Caco-2 (cell line): Measurements from ENCODE around the gene TMEM203. TPM values are rescaled to one million over a fixed set of nuclear protein-coding genes. Genes with fewer than 3 reads are reported as not detected.

Source experiments
- BruUV-seq: library from RNA; stranded (reverse); fragments of 400-500 nt; replicated peaks from 2 replicates; lab custom pipeline; 2021; lab: Mats Ljungman, UMichigan
- CTCF ChIA-PET: fragments of 300-600 bp; sonication (Branson Sonifier 250); formaldehyde crosslinking; loops from one replicate; lab custom pipeline; 2022; ENCODE audit warnings: antibody characterized with exemption; lab: Charles Lee
- POLR2A ChIA-PET: fragments of 300-600 bp; sonication (Branson Sonifier 250); formaldehyde crosslinking; loops from one replicate; lab custom pipeline; 2022; ENCODE audit warnings: antibody characterized with exemption; lab: Charles Lee
- DNase-seq, 2 experiments: peaks; one replicate each; pipeline versions ENCODE4 v3.0.0 to v3.0.0-alpha.2; 2020 to 2022
- H3K27me3 ChIP-seq: replicated peaks from 2 replicates; pipeline ENCODE4 v1.6.0; 2011; ENCODE audit warnings: low read length; ENCODE audit not compliant: control insufficient read depth, insufficient read depth
- H3K36me3 ChIP-seq: 2 replicates; pipeline ENCODE4 v1.5.1; 2011; ENCODE audit warnings: low read length; ENCODE audit not compliant: control insufficient read depth, insufficient read depth
- H3K4me1 ChIP-seq: fragments of 250-450 bp; sonication (Bioruptor Pico); 2 replicates; pipeline ENCODE4 v1.5.1; 2020; ENCODE audit warnings: mild to moderate bottlenecking
- H3K4me3 ChIP-seq: 2 replicates; pipeline ENCODE4 v1.5.1; 2011; ENCODE audit warnings: low read depth, mild to moderate bottlenecking, control low read depth, low read length
- H3K9me3 ChIP-seq: fragments of 250-450 bp; sonication (Bioruptor Pico); 2 replicates; pipeline ENCODE4 v1.5.1; 2020; ENCODE audit warnings: mild to moderate bottlenecking, moderate library complexity
- H3K27ac Mint-ChIP-seq: one replicate; pipeline ENCODE4 v1.8.0; 2022; ENCODE audit warnings: mixed read lengths; ENCODE audit not compliant: unreplicated experiment
- H3K27me3 Mint-ChIP-seq: one replicate; pipeline ENCODE4 v1.8.0; 2022; ENCODE audit warnings: mixed read lengths; ENCODE audit not compliant: insufficient read depth, unreplicated experiment
- H3K36me3 Mint-ChIP-seq: one replicate; pipeline ENCODE4 v1.8.0; 2022; ENCODE audit warnings: mild to moderate bottlenecking, mixed read lengths; ENCODE audit not compliant: insufficient read depth, unreplicated experiment
- H3K4me1 Mint-ChIP-seq: one replicate; pipeline ENCODE4 v1.8.0; 2022; ENCODE audit warnings: low read depth, mixed read lengths; ENCODE audit not compliant: unreplicated experiment
- H3K4me3 Mint-ChIP-seq: one replicate; pipeline ENCODE4 v1.8.0; 2022; ENCODE audit warnings: mild to moderate bottlenecking, moderate library complexity, mixed read lengths; ENCODE audit not compliant: unreplicated experiment
- H3K9me3 Mint-ChIP-seq: one replicate; pipeline ENCODE4 v1.8.0; 2022; ENCODE audit warnings: mixed read lengths; ENCODE audit not compliant: unreplicated experiment
- intact Hi-C: fragments of 100-400 bp; cut with micrococcal nuclease; formaldehyde crosslinking; loops from one replicate; pipeline ENCODE4 v1.10.0; 2022; ENCODE audit not compliant: unreplicated experiment
- total RNA-seq: library from RNA; stranded (reverse); gene quantifications from 2 replicates; pipeline ENCODE4 v1.2.3, GENCODE V29; 2022
- TF ChIP-seq, protein P1 (sequence below), 2 experiments: fragments of 200-600 bp in 1 of 2; IDR thresholded peaks; 1 replicate in 1 of 2; 2 replicates in 1 of 2; pipeline versions ENCODE4 v1.5.1 to v1.8.0; 2011 to 2022; ENCODE audit warnings: antibody characterized with exemption in 1 of 2, control low read depth in 1 of 2, inconsistent platforms in 1 of 2, low read depth in 1 of 2, low read length in 1 of 2, mild to moderate bottlenecking in 1 of 2, moderate library complexity in 1 of 2; ENCODE audit not compliant: insufficient read depth in 1 of 2, severe bottlenecking in 1 of 2, unreplicated experiment in 1 of 2

Gene TMEM203
- total RNA-seq, 1 experiment from 2014 or later = 38.4 TPM

DNA sequence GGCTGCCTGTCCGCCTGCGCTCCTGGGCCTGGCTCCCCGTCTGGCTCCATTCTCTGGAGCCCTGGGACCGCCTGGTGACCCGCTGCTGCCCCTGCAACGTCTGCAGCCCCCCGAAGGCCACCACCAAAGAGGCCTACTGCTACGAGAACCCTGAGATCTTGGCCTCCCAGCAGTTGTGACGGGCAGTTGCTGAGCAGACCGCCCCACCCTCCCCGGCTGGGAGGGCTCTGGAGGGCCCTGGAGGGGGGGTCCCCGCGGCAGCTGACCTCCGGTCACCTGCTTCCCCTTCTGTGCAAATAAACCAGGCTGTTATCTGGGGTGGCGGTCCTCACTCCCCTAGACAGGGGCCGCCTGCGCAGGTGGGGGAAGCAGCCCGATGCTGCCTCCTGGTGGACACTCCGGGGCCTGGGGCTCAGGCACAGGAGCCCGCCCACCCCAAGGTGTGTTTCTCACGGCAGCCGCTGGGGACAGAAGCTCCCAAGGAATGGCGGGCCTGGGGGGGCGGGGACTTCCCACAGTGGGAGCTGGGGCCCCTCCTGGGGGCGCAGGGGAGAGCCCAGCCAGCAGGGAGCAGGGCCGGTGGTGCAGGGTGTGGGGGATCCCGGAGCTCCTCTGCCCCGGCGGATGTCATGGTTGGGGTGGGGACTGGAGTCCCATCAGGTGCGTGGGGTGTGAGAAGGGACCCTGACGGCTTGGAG lies 30.9 kb upstream of the TMEM203 start:
- H3K9me3 ChIP-seq = no peaks in the 10 kb centered on the region
- DNase-seq = peak; percentile 91 to 93
- Mint-ChIP-seq H3K27ac (no peak overlapping the region), H3K9me3 (no peaks in the 10 kb centered on the region), H3K4me1 (peaks cover 13% of the 10 kb centered on the region), H3K27me3 (peaks cover 3% of the 10 kb centered on the region), H3K4me3 (no peak overlapping the region), H3K36me3 (peaks cover 30% of the 10 kb centered on the region)
- TF ChIP-seq, protein P1, sequence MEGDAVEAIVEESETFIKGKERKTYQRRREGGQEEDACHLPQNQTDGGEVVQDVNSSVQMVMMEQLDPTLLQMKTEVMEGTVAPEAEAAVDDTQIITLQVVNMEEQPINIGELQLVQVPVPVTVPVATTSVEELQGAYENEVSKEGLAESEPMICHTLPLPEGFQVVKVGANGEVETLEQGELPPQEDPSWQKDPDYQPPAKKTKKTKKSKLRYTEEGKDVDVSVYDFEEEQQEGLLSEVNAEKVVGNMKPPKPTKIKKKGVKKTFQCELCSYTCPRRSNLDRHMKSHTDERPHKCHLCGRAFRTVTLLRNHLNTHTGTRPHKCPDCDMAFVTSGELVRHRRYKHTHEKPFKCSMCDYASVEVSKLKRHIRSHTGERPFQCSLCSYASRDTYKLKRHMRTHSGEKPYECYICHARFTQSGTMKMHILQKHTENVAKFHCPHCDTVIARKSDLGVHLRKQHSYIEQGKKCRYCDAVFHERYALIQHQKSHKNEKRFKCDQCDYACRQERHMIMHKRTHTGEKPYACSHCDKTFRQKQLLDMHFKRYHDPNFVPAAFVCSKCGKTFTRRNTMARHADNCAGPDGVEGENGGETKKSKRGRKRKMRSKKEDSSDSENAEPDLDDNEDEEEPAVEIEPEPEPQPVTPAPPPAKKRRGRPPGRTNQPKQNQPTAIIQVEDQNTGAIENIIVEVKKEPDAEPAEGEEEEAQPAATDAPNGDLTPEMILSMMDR (IDR thresholded peaks at IDR 0.05; ENCODE audit: insufficient read depth in 1 of 2, low read depth in 1 of 2, low read length in 1 of 2, severe bottlenecking in 1 of 2, unreplicated experiment in 1 of 2) = peak; percentile 98
- H3K27me3 ChIP-seq = no peaks in the 10 kb centered on the region
- POLR2A ChIA-PET = interaction anchor here (0.5 to 1.1 kb wide), 6 partner anchors 9 to 190 kb away, joined by 3 to 9 read pairs (median 4); partner anchors contain the start of gene RNF224
- H3K4me1 ChIP-seq = peaks cover 17% of the 10 kb centered on the region
- no peak overlapping the region for H3K4me3 ChIP-seq
- CTCF ChIA-PET = interaction anchor here (0.5 to 1.4 kb wide), 44 partner anchors 9 to 436 kb away, joined by 3 to 27 read pairs (median 4); partner anchors contain the start of genes ANAPC2, ENTPD8, LRRC26 and MAN1B1
- H3K36me3 ChIP-seq = no peaks in the 10 kb centered on the region
- intact Hi-C loops = loop anchor here (1.0 to 5.0 kb wide), 2 partner anchors 9 to 34 kb away; partner anchors contain the start of genes RNF224 and TPRN
- no TSS peak for BruUV-seq

GRCh38 chr9:137235424-137236237 lies 30.2 kb upstream of the TMEM203 start:
- intact Hi-C loops = loop anchor here (1.0 to 5.0 kb wide), 2 partner anchors 8 to 33 kb away; partner anchors contain the start of genes RNF224 and TPRN
- no TSS peak for BruUV-seq
- H3K27me3 ChIP-seq = no peaks in the 10 kb centered on the region
- H3K36me3 ChIP-seq = no peaks in the 10 kb centered on the region
- H3K27ac Mint-ChIP-seq = peak overlapping the region; percentile 21
- TF ChIP-seq, protein P1 (IDR thresholded peaks at IDR 0.05; ENCODE audit: insufficient read depth in 1 of 2, low read depth in 1 of 2, low read length in 1 of 2, severe bottlenecking in 1 of 2, unreplicated experiment in 1 of 2) = peak in 1 of 2 experiments; percentile 19
- H3K9me3 Mint-ChIP-seq = no peaks in the 10 kb centered on the region
- DNase-seq = no peak
- H3K4me1 Mint-ChIP-seq = peaks cover 6% of the 10 kb centered on the region
- no peaks in the 10 kb centered on the region for H3K27me3 Mint-ChIP-seq
- no peak overlapping the region for H3K4me3 Mint-ChIP-seq
- H3K4me1 ChIP-seq = peaks cover 24% of the 10 kb centered on the region
- H3K4me3 ChIP-seq = no peak overlapping the region
- no peaks in the 10 kb centered on the region for H3K9me3 ChIP-seq
- POLR2A ChIA-PET = interaction anchor here (0.9 to 1.1 kb wide), 3 partner anchors 35 to 189 kb away, joined by 3 to 9 read pairs (median 7); no protein-coding TSS in a partner anchor
- peaks cover 23% of the 10 kb centered on the region for H3K36me3 Mint-ChIP-seq
- CTCF ChIA-PET = interaction anchor here (0.6 to 1.5 kb wide), 16 partner anchors 9 to 206 kb away, joined by 3 to 24 read pairs (median 6); partner anchors contain the start of genes ANAPC2, MAN1B1, NELFB and RNF224
